Loucy (cell line): ENCODE results near the gene MPRIP.

Experiments used
- H2AFZ ChIP-seq: fragments of 200-600 bp; sonication (generic); 2 replicates; pipeline ENCODE4 v1.6.0; 2016; ENCODE audit warnings: antibody characterized with exemption, mild to moderate bottlenecking, low read length, moderate library complexity
- H3F3A ChIP-seq: fragments of 200-600 bp; 2 replicates; pipeline ENCODE4 v1.6.0; 2016; ENCODE audit warnings: antibody characterized with exemption, low read depth, mild to moderate bottlenecking
- H3K27me3 ChIP-seq: fragments of 200-600 bp; sonication (generic); 2 replicates; pipeline ENCODE4 v1.6.1; 2014; ENCODE audit warnings: low read length, mild to moderate bottlenecking; ENCODE audit not compliant: insufficient read depth, poor library complexity, severe bottlenecking
- H3K36me3 ChIP-seq: fragments of 200-600 bp; sonication (generic); 2 replicates; pipeline ENCODE4 v1.6.1; 2016; ENCODE audit warnings: low read length; ENCODE audit not compliant: insufficient read depth
- H3K4me1 ChIP-seq: fragments of 200-600 bp; sonication (generic); 2 replicates; pipeline ENCODE4 v1.5.1; 2014; ENCODE audit warnings: low read length, mild to moderate bottlenecking; ENCODE audit not compliant: insufficient read depth, poor library complexity, severe bottlenecking
- H3K4me2 ChIP-seq: fragments of 200-600 bp; sonication (generic); 2 replicates; pipeline ENCODE4 v1.6.0; 2014; ENCODE audit warnings: antibody characterized with exemption, low read length, low read depth, mild to moderate bottlenecking; ENCODE audit not compliant: poor library complexity, severe bottlenecking
- H3K4me3 ChIP-seq: fragments of 200-600 bp; sonication (generic); 2 replicates; pipeline ENCODE4 v1.5.1; 2014; ENCODE audit warnings: low read length, mild to moderate bottlenecking, mixed read lengths; ENCODE audit not compliant: poor library complexity, severe bottlenecking
- H3K79me2 ChIP-seq: fragments of 200-600 bp; sonication (generic); 2 replicates; pipeline ENCODE4 v1.6.1; 2014; ENCODE audit warnings: low read length; ENCODE audit not compliant: insufficient read depth
- H3K9ac ChIP-seq: fragments of 200-600 bp; sonication (generic); 2 replicates; pipeline ENCODE4 v1.6.0; 2014; ENCODE audit warnings: mild to moderate bottlenecking, low read depth, low read length, moderate library complexity; ENCODE audit not compliant: poor library complexity, severe bottlenecking
- H3K9me2 ChIP-seq: fragments of 200-600 bp; sonication (generic); replicated peaks from 2 replicates; pipeline ENCODE4 v1.6.1; 2016; ENCODE audit warnings: low read depth, low read length, mixed read lengths
- H3K9me3 ChIP-seq: fragments of 200-600 bp; sonication (generic); 2 replicates; pipeline ENCODE4 v1.6.1; 2014; ENCODE audit warnings: mild to moderate bottlenecking, antibody characterized with exemption, low read length, low read depth; ENCODE audit not compliant: insufficient read depth
- H4K20me1 ChIP-seq: fragments of 200-600 bp; sonication (generic); 2 replicates; pipeline ENCODE4 v1.6.0; 2014; ENCODE audit warnings: antibody characterized with exemption, low read length, mild to moderate bottlenecking; ENCODE audit not compliant: insufficient read depth, poor library complexity, severe bottlenecking
- CTCF ChIP-seq: fragments of 200-600 bp; sonication (generic); conservative IDR thresholded peaks from 2 replicates; pipeline ENCODE4 v1.5.1; 2014; ENCODE audit warnings: mild to moderate bottlenecking, antibody characterized with exemption, low read length
- EZH2phosphoT487 ChIP-seq: fragments of 200-600 bp; IDR thresholded peaks from 2 replicates; pipeline ENCODE4 v1.6.1; 2018; ENCODE audit warnings: antibody characterized with exemption, mild to moderate bottlenecking, moderate library complexity, borderline replicate concordance

MPRIP gene

DNA sequence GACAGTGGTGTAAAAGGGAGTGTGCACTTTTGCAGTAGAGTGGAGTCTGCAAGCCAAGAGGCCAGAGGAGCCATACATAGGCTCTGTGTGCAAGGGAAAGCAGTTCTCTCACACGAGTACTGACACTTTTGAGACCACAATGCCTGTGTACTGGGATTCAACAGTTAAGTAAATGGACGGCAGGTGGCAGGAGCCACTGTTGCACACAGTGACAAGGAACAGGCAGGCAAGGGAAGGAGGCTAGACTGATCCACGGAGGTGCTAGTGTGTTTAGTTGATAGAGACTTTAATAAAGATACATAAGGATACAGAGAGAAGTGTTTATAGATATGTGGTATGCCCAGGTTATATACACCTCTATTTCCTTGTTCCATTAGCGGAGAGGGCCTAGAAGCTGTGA is 67.0 kb downstream of the MPRIP start:
- Histone ChIP-seq H3F3A (no peaks in the 10 kb centered on the region), H3K36me3 (peaks cover 8% of the 10 kb centered on the region; the same call in 1 of the 2 replicates), H3K79me2 (peaks cover 80% of the 10 kb centered on the region; the same call in 1 of the 2 replicates), H3K9me2 (no peaks in the 10 kb centered on the region), H3K9me3 (no peaks in the 10 kb centered on the region), H3K4me3 (no peak overlapping the region), H3K4me1 (peaks cover 3% of the 10 kb centered on the region), H3K4me2 (no peak overlapping the region), H3K27me3 (no peaks in the 10 kb centered on the region), H3K9ac (no peak overlapping the region), H4K20me1 (peaks cover 8% of the 10 kb centered on the region), H2AFZ (no peak overlapping the region)
- TF ChIP-seq CTCF (no peak), EZH2phosphoT487 (no peak)

- Histone ChIP-seq H3K4me2 (no peak overlapping the region), H3K4me3 (no peak overlapping the region), H3F3A (no peaks in the 10 kb centered on the region), H3K9me2 (no peaks in the 10 kb centered on the region), H2AFZ (no peak overlapping the region), H3K4me1 (peaks cover 10% of the 10 kb centered on the region), H3K27me3 (no peaks in the 10 kb centered on the region), H3K36me3 (peaks cover 8% of the 10 kb centered on the region; the same call in 1 of the 2 replicates), H3K9me3 (no peaks in the 10 kb centered on the region), H3K79me2 (peaks cover 80% of the 10 kb centered on the region; the same call in 1 of the 2 replicates), H4K20me1 (peaks cover 13% of the 10 kb centered on the region), H3K9ac (no peak overlapping the region)
- TF ChIP-seq CTCF (no peak), EZH2phosphoT487 (no peak)
These were observed 67.7 kb downstream of the MPRIP start for GRCh38 chr17:17109907-17110306.

GRCh38 chr17:17110520-17110919 is 68.3 kb downstream of the MPRIP start:
- no peaks in the 10 kb centered on the region for H3K27me3 ChIP-seq
- H3K36me3 ChIP-seq: peaks cover 8% of the 10 kb centered on the region; the same call in 1 of the 2 replicates
- no peaks in the 10 kb centered on the region for H3K9me3 ChIP-seq
- H4K20me1 ChIP-seq: peaks cover 13% of the 10 kb centered on the region
- H3K79me2 ChIP-seq: peaks cover 83% of the 10 kb centered on the region; the same call in 1 of the 2 replicates
- no peaks in the 10 kb centered on the region for H3K9me2 ChIP-seq
- H3K4me1 ChIP-seq: peaks cover 16% of the 10 kb centered on the region
- no peak for TF ChIP-seq EZH2phosphoT487
- no peak for TF ChIP-seq CTCF
- H2AFZ ChIP-seq: no peak overlapping the region
- H3K4me3 ChIP-seq: no peak overlapping the region
- H3K4me2 ChIP-seq: no peak overlapping the region
- no peaks in the 10 kb centered on the region for H3F3A ChIP-seq
- no peak overlapping the region for H3K9ac ChIP-seq
